HG03066 (cell line): Measurements from ENCODE around the gene MPPED1.

ENCODE experiments used
- ATAC-seq: cut with Tn5 transposase; IDR thresholded peaks from one replicate; pipeline ENCODE4 v1.9.1; 2021; ENCODE audit warnings: low read depth; ENCODE audit not compliant: unreplicated experiment

Gene MPPED1

GRCh38 chr22:43474161-43475101, 62.6 kb downstream of the MPPED1 start:
- no peak for ATAC-seq

GRCh38 chr22:43475549-43476076, 63.8 kb downstream of the MPPED1 start:
- no peak for ATAC-seq

GRCh38 chr22:43476341-43476740, 64.5 kb downstream of the MPPED1 start:
- ATAC-seq = no peak

- no peak for ATAC-seq
These were observed 65.2 kb downstream of the MPPED1 start for GRCh38 chr22:43476751-43477725.

- no peak for ATAC-seq
These were observed 66.2 kb downstream of the MPPED1 start for GRCh38 chr22:43477966-43478365.

- no peak for ATAC-seq
These were observed 66.9 kb downstream of the MPPED1 start for GRCh38 chr22:43478621-43479300.

GRCh38 chr22:43479301-43479950, 67.6 kb downstream of the MPPED1 start:
- no peak for ATAC-seq

- ATAC-seq = no peak
These were observed 68.1 kb downstream of the MPPED1 start for GRCh38 chr22:43479962-43480361.

- no peak for ATAC-seq
These were observed 69.9 kb downstream of the MPPED1 start for GRCh38 chr22:43481568-43482317.

- ATAC-seq = no peak
These were observed 70.5 kb downstream of the MPPED1 start for GRCh38 chr22:43482318-43482625.

- ATAC-seq = no peak
These were observed 71.5 kb downstream of the MPPED1 start for GRCh38 chr22:43483266-43483665.

GRCh38 chr22:43483669-43484068, 71.9 kb downstream of the MPPED1 start:
- ATAC-seq = no peak

GRCh38 chr22:43484227-43484626, 72.4 kb downstream of the MPPED1 start:
- ATAC-seq = no peak

GRCh38 chr22:43485502-43486089, 73.8 kb downstream of the MPPED1 start:
- no peak for ATAC-seq

GRCh38 chr22:43487311-43488030, 75.7 kb downstream of the MPPED1 start:
- no peak for ATAC-seq

GRCh38 chr22:43488031-43488866, 76.4 kb downstream of the MPPED1 start:
- no peak for ATAC-seq

GRCh38 chr22:43488937-43489336, 77.1 kb downstream of the MPPED1 start:
- no peak for ATAC-seq
